A549 (cell line): ENCODE data around the gene DYNLT2B.

ENCODE experiments used
- EP300 ChIP-seq, 2 experiments: fragments of >200 bp; sonication (Bioruptor Twin); formaldehyde crosslinking; IDR thresholded peaks; 2 replicates in 1 of 2; 3 replicates in 1 of 2; pipeline ENCODE4 v1.6.1; 2016 to 2017
- RCOR1 ChIP-seq: fragments of 150-350 bp; IDR thresholded peaks from 2 replicates; pipeline ENCODE4 v1.6.1; 2014; ENCODE audit warnings: antibody characterized with exemption, low read length, low read depth
- TF ChIP-seq, protein P1 (sequence below): fragments of >200 bp; sonication (Bioruptor Twin); formaldehyde crosslinking; IDR thresholded peaks from 3 replicates; pipeline ENCODE4 v1.5.1; 2016

DNA sequence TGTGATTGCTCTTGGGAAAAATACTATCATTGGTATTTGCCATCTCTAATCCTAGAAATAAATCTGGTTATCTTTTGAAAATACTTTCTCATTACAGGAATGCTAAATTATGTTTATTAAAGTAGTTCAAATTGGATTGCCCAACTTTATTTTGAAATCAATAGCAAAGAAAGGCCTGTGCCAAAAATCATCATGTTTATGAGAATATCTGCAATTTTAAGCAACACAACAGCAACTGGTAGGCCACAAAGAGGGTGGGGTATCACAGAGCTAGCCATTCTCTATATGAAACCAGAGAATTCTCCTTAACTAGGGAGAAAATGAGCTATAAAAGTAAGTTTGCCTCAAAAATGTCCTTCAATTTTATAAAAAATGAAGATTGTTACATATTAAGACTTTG, 32.0 kb upstream of the DYNLT2B start:
- TF ChIP-seq EP300 (IDR thresholded peaks at IDR 0.05): no peak
- no peak for TF ChIP-seq RCOR1
- TF ChIP-seq, protein P1, sequence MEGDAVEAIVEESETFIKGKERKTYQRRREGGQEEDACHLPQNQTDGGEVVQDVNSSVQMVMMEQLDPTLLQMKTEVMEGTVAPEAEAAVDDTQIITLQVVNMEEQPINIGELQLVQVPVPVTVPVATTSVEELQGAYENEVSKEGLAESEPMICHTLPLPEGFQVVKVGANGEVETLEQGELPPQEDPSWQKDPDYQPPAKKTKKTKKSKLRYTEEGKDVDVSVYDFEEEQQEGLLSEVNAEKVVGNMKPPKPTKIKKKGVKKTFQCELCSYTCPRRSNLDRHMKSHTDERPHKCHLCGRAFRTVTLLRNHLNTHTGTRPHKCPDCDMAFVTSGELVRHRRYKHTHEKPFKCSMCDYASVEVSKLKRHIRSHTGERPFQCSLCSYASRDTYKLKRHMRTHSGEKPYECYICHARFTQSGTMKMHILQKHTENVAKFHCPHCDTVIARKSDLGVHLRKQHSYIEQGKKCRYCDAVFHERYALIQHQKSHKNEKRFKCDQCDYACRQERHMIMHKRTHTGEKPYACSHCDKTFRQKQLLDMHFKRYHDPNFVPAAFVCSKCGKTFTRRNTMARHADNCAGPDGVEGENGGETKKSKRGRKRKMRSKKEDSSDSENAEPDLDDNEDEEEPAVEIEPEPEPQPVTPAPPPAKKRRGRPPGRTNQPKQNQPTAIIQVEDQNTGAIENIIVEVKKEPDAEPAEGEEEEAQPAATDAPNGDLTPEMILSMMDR: no peak
